H9 (cell line): Measurements from ENCODE around the gene FAAP100. TPM values are rescaled to one million over a fixed set of nuclear protein-coding genes. Genes with fewer than 3 reads are reported as not detected.

Source experiments
- DNase-seq: peaks from one replicate; pipeline ENCODE4 v3.0.0-alpha.2; 2017
- H2AFZ ChIP-seq: one replicate; pipeline ENCODE4 v1.6.1; 2013; ENCODE audit warnings: mild to moderate bottlenecking, low read length, control low read depth, moderate library complexity
- H2AK5ac ChIP-seq: 2 replicates; pipeline ENCODE4 v1.6.1; 2013; ENCODE audit warnings: low read length, control low read depth, mixed read lengths; ENCODE audit not compliant: insufficient read length
- H2BK120ac ChIP-seq: one replicate; pipeline ENCODE4 v1.6.1; 2013; ENCODE audit warnings: low read depth, mild to moderate bottlenecking, low read length, control low read depth, inconsistent platforms; ENCODE audit not compliant: poor library complexity, severe bottlenecking
- H2BK12ac ChIP-seq: 2 replicates; pipeline ENCODE4 v1.6.1; 2013; ENCODE audit warnings: low read length, control low read depth, mixed read lengths, low read depth; ENCODE audit not compliant: insufficient read length
- H2BK15ac ChIP-seq: 2 replicates; pipeline ENCODE4 v1.6.1; 2013; ENCODE audit warnings: low read depth, low read length, control low read depth
- H2BK20ac ChIP-seq: one replicate; pipeline ENCODE4 v1.6.1; 2013; ENCODE audit warnings: low read depth, mild to moderate bottlenecking, low read length, control low read depth, inconsistent platforms; ENCODE audit not compliant: poor library complexity, severe bottlenecking
- H2BK5ac ChIP-seq: 2 replicates; pipeline ENCODE4 v1.6.1; 2013; ENCODE audit warnings: low read length, control low read depth, mixed read lengths; ENCODE audit not compliant: insufficient read length
- H3K14ac ChIP-seq: 2 replicates; pipeline ENCODE4 v1.6.1; 2013; ENCODE audit warnings: low read length, control low read depth; ENCODE audit not compliant: insufficient read depth
- H3K18ac ChIP-seq: 2 replicates; pipeline ENCODE4 v1.6.1; 2013; ENCODE audit warnings: low read depth, mild to moderate bottlenecking, mixed read lengths, low read length, control low read depth; ENCODE audit not compliant: insufficient read length
- H3K23ac ChIP-seq: 2 replicates; pipeline ENCODE4 v1.6.1; 2013; ENCODE audit warnings: low read length, control low read depth, mixed read lengths, low read depth; ENCODE audit not compliant: insufficient read length
- H3K23me2 ChIP-seq: 2 replicates; pipeline ENCODE4 v1.6.1; 2013; ENCODE audit warnings: low read depth, mild to moderate bottlenecking, mixed read lengths, low read length, control low read depth; ENCODE audit not compliant: insufficient read length, poor library complexity, severe bottlenecking
- H3K27ac ChIP-seq: 2 replicates; pipeline ENCODE4 v1.5.1; 2013; ENCODE audit warnings: low read length, control low read depth, mixed read lengths, low read depth; ENCODE audit not compliant: insufficient read length
- H3K27me3 ChIP-seq: 2 replicates; pipeline ENCODE4 v1.6.1; 2013; ENCODE audit warnings: low read length, control low read depth, inconsistent platforms; ENCODE audit not compliant: insufficient read depth
- H3K4ac ChIP-seq: 2 replicates; pipeline ENCODE4 v1.6.1; 2013; ENCODE audit warnings: low read depth, mild to moderate bottlenecking, control low read depth, inconsistent platforms, low read length, moderate library complexity
- H3K4me1 ChIP-seq: 2 replicates; pipeline ENCODE4 v1.6.1; 2013; ENCODE audit warnings: low read length, control low read depth, inconsistent platforms; ENCODE audit not compliant: insufficient read depth
- H3K4me2 ChIP-seq: 2 replicates; pipeline ENCODE4 v1.6.1; 2013; ENCODE audit warnings: low read length, control low read depth, mixed read lengths; ENCODE audit not compliant: insufficient read length, insufficient read depth
- H3K56ac ChIP-seq: 2 replicates; pipeline ENCODE4 v1.6.1; 2013; ENCODE audit warnings: low read depth, mild to moderate bottlenecking, mixed read lengths, low read length, control low read depth; ENCODE audit not compliant: insufficient read length
- H3K79me1 ChIP-seq: 2 replicates; pipeline ENCODE4 v1.6.1; 2013; ENCODE audit warnings: low read depth, mild to moderate bottlenecking, moderate library complexity, low read length, control low read depth, inconsistent platforms; ENCODE audit not compliant: insufficient read depth, poor library complexity, severe bottlenecking
- H3K79me2 ChIP-seq: 2 replicates; pipeline ENCODE4 v1.6.1; 2013; ENCODE audit warnings: low read length, control low read depth, inconsistent platforms; ENCODE audit not compliant: insufficient read depth
- H3K9ac ChIP-seq: 2 replicates; pipeline ENCODE4 v1.6.1; 2013; ENCODE audit warnings: low read length, control low read depth, mixed read lengths; ENCODE audit not compliant: insufficient read length; ENCODE audit errors: extremely low read depth
- H3K9me3 ChIP-seq: one replicate; pipeline ENCODE4 v1.6.1; 2013; ENCODE audit warnings: low read depth, low read length, inconsistent platforms; ENCODE audit not compliant: control insufficient read depth
- H3T11ph ChIP-seq: one replicate; pipeline ENCODE4 v1.6.1; 2013; ENCODE audit warnings: mild to moderate bottlenecking, low read length, control low read depth, inconsistent platforms
- H4K20me1 ChIP-seq: one replicate; pipeline ENCODE4 v1.6.1; 2013; ENCODE audit not compliant: control insufficient read depth, insufficient read length, insufficient read depth
- H4K5ac ChIP-seq: 2 replicates; pipeline ENCODE4 v1.6.1; 2013; ENCODE audit warnings: low read depth, mild to moderate bottlenecking, mixed read lengths, low read length, control low read depth; ENCODE audit not compliant: insufficient read length
- H4K8ac ChIP-seq: replicated peaks from 2 replicates; pipeline ENCODE4 v1.6.1; 2013; ENCODE audit warnings: low read length, control low read depth, mixed read lengths, low read depth; ENCODE audit not compliant: insufficient read length
- H4K91ac ChIP-seq: 2 replicates; pipeline ENCODE4 v1.6.1; 2013; ENCODE audit warnings: low read depth, mild to moderate bottlenecking, moderate library complexity, mixed read lengths, low read length, control low read depth; ENCODE audit not compliant: insufficient read length
- H3K27ac Mint-ChIP-seq, 3 experiments: 2 replicates in 2 of 3; 3 replicates in 1 of 3; pipeline ENCODE4 v1.8.0; 2020 to 2021; ENCODE audit warnings: mixed read lengths in 3 of 3, mild to moderate bottlenecking in 1 of 3, moderate library complexity in 1 of 3
- H3K27me3 Mint-ChIP-seq: 2 replicates; pipeline ENCODE4 v1.8.0; 2021; ENCODE audit warnings: low read depth, mild to moderate bottlenecking, moderate library complexity, mixed read lengths
- H3K36me3 Mint-ChIP-seq, 3 experiments: 2 replicates in 2 of 3; 3 replicates in 1 of 3; pipeline ENCODE4 v1.8.0; 2020 to 2021; ENCODE audit warnings: low read depth in 3 of 3, mixed read lengths in 3 of 3; ENCODE audit not compliant: insufficient read depth in 1 of 3
- H3K4me1 Mint-ChIP-seq, 2 experiments: 2 replicates each; pipeline ENCODE4 v1.8.0; 2020; ENCODE audit warnings: mixed read lengths in 2 of 2
- H3K4me3 Mint-ChIP-seq, 2 experiments: 2 replicates in 1 of 2; 3 replicates in 1 of 2; pipeline ENCODE4 v1.8.0; 2020 to 2021; ENCODE audit warnings: mild to moderate bottlenecking in 2 of 2, mixed read lengths in 2 of 2, moderate library complexity in 1 of 2
- H3K9me3 Mint-ChIP-seq, 2 experiments: 2 replicates in 1 of 2; 3 replicates in 1 of 2; pipeline ENCODE4 v1.8.0; 2020; ENCODE audit warnings: mild to moderate bottlenecking in 2 of 2, mixed read lengths in 2 of 2, moderate library complexity in 1 of 2
- CTCF ChIP-seq: fragments of 200-600 bp; sonication (generic); conservative IDR thresholded peaks from 3 replicates; pipeline ENCODE4 v1.8.0; 2021; ENCODE audit warnings: antibody characterized with exemption, mild to moderate bottlenecking
- WGBS: extraction: QIAGEN DNeasy Blood & Tissue Kit; methylation state at CpG from one replicate; pipeline ENCODE4 v1.1.7; 2013; ENCODE audit warnings: missing lambda C conversion rate, low lambda C conversion rate, mixed read lengths; ENCODE audit not compliant: insufficient read length; ENCODE audit errors: extremely low coverage; 5-methylcytosine and 5-hydroxymethylcytosine counted together
- total RNA-seq: library from RNA; stranded (reverse); gene quantifications from 2 replicates; pipeline ENCODE4 v1.2.1, GENCODE V29; 2021

Gene FAAP100
- total RNA-seq, 1 experiment from 2014 or later = 54.0 TPM

DNA sequence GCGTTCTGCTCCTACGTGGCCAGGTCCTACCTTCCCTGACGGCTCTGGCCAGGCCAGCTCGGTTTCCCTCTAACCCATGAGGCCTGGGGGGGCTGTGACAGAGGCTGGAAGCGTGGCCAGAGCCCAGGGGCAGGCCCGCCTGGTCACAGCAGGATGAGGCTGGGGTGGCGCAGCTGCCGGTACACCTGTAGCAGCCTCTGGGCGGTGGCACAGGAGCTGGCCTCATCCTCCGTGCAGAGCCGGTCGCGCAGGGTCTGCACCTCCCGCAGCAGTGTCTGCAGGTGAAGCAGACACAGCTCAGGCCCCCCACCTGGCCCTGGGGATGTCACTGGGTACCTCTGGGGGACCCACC lies 11.5 kb downstream of the FAAP100 start:
- H2AFZ ChIP-seq = no peak overlapping the region
- no peak overlapping the region for H2BK12ac ChIP-seq
- peaks cover 5 to 25% (median 12%) of the 10 kb centered on the region in 3 experiments; a peak in 6 of 7 replicates for H3K36me3 Mint-ChIP-seq
- peaks cover 7% of the 10 kb centered on the region; the same call in 1 of the 2 replicates for H3K27me3 ChIP-seq
- H3K4me3 Mint-ChIP-seq = no peak overlapping the region
- peaks cover 4% of the 10 kb centered on the region for H4K20me1 ChIP-seq
- 0 out of 4 replicates have a peak, but pooled peaks cover 5 to 7% of the 10 kb centered on the region in 2 experiments for H3K4me1 Mint-ChIP-seq
- no peak overlapping the region for H3T11ph ChIP-seq
- no peak overlapping the region for H4K91ac ChIP-seq
- no peak overlapping the region for H3K56ac ChIP-seq
- no peak overlapping the region for H3K14ac ChIP-seq
- no peak overlapping the region for H3K4me2 ChIP-seq
- H4K8ac ChIP-seq = no peak overlapping the region
- no CpG with 5 or more reads among the region's 14 CpGs for WGBS
- H3K4ac ChIP-seq = no peak overlapping the region
- H3K27ac Mint-ChIP-seq = no peak overlapping the region
- H2AK5ac ChIP-seq = no peak overlapping the region
- H2BK15ac ChIP-seq = no peak overlapping the region
- DNase-seq = no peak
- no peaks in the 10 kb centered on the region for H3K9me3 Mint-ChIP-seq
- no peaks in the 10 kb centered on the region for H3K79me2 ChIP-seq
- no peak overlapping the region for H3K23ac ChIP-seq
- no peak overlapping the region for H3K9ac ChIP-seq
- H3K23me2 ChIP-seq = peaks cover 5% of the 10 kb centered on the region
- no peak overlapping the region for H2BK5ac ChIP-seq
- no peak overlapping the region for H2BK120ac ChIP-seq
- H3K79me1 ChIP-seq = no peaks in the 10 kb centered on the region
- H3K9me3 ChIP-seq = no peaks in the 10 kb centered on the region
- no peaks in the 10 kb centered on the region for H3K4me1 ChIP-seq
- no peak overlapping the region for H4K5ac ChIP-seq
- no peak overlapping the region for H2BK20ac ChIP-seq
- H3K27ac ChIP-seq = no peak overlapping the region
- peaks cover 11% of the 10 kb centered on the region for H3K27me3 Mint-ChIP-seq
- H3K18ac ChIP-seq = no peak overlapping the region
- TF ChIP-seq CTCF = no peak
